ENCODE results near the gene LY9.

The LY9 gene

GRCh38 chr1:160789051-160789701 is 6.8 kb upstream of the LY9 start:
- no peak for DNase-seq (ENCODE audit: low read depth, low spot score)
- CTCF ChIA-PET, result no interaction called here
- no peak for TF ChIP-seq CTCF (IDR thresholded peaks at IDR 0.05; ENCODE audit: insufficient read depth, low read length, missing control alignments)
- POLR2A ChIA-PET, result no interaction called here
- no peak overlapping the region for H3K4me3 ChIP-seq (ENCODE audit: low read depth, low read length)

GRCh38 chr1:160789702-160790611 is 6.0 kb upstream of the LY9 start:
- CTCF ChIA-PET, result no interaction called here
- DNase-seq (ENCODE audit: low read depth, low spot score), result no peak
- POLR2A ChIA-PET, result no interaction called here
- no peak overlapping the region for H3K4me3 ChIP-seq (ENCODE audit: low read depth, low read length)
- TF ChIP-seq CTCF (IDR thresholded peaks at IDR 0.05; ENCODE audit: insufficient read depth, low read length, missing control alignments), result no peak

DNA sequence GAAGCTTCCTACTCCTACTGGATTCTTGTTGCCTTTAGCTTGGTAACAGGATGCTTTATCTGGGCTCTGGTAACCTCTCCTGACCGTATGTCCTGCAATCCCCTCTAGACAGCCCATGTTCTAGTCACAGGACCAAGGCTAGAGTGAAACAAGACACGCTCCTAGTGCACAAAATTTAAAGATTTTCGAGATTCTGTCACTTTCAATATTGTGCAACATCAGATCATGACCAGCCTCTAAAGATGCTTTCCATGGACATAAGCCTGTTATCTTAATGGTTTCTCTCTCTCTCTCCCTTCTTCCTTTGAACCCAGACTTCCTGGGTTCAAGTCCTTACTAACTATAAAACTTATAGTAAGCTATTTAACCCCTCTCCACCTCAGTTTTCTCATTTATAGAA is 1.6 kb upstream of the LY9 start:
- H3K4me3 ChIP-seq (ENCODE audit: low read depth, low read length), result no peak overlapping the region
- CTCF ChIA-PET, result no interaction called here
- DNase-seq (ENCODE audit: low read depth, low spot score), result no peak
- POLR2A ChIA-PET, result no interaction called here
- TF ChIP-seq CTCF (IDR thresholded peaks at IDR 0.05; ENCODE audit: insufficient read depth, low read length, missing control alignments), result no peak

GRCh38 chr1:160797271-160797709 is 1.3 kb downstream of the LY9 start:
- ChIA-PET POLR2A (no interaction called here), CTCF (no interaction called here)
- no peak overlapping the region for H3K4me3 ChIP-seq (ENCODE audit: low read depth, low read length)

DNA sequence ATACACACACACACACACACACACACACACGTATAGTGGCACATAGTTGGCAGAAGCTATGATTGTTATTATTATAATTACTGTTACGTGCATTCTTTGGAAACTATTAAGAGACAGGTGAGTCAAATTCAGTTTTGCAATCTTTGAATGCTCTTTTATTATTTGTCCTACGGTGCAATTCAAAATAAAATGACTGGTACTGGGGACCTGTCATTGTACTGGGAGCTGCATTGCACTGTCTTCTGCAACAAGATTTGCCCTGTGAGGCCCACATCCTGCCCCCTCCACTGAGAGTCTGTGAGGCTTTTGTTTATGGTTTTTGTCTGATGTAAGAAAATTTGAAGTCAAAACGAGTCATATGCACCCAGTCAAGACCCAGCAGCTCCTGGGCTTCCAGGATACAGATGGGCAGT is 1.9 kb downstream of the LY9 start:
- POLR2A ChIA-PET, result no interaction called here
- CTCF ChIA-PET, result interaction anchor here (1.2 kb wide), 1 partner anchor 18 kb away, joined by 3 read pairs; no protein-coding TSS in a partner anchor
- no peak for TF ChIP-seq CTCF (IDR thresholded peaks at IDR 0.05; ENCODE audit: insufficient read depth, low read length, missing control alignments)
- DNase-seq (ENCODE audit: low read depth, low spot score), result no peak
- H3K4me3 ChIP-seq (ENCODE audit: low read depth, low read length), result no peak overlapping the region

More at GRCh38 chr1:160797271-160797709, 1.3 kb downstream of the LY9 start:
- DNase-seq (ENCODE audit: low read depth, low spot score), result no peak
- no peak for TF ChIP-seq CTCF (IDR thresholded peaks at IDR 0.05; ENCODE audit: insufficient read depth, low read length, missing control alignments)

- POLR2A ChIA-PET, result no interaction called here
- TF ChIP-seq CTCF (IDR thresholded peaks at IDR 0.05; ENCODE audit: insufficient read depth, low read length, missing control alignments), result no peak
- no peak overlapping the region for H3K4me3 ChIP-seq (ENCODE audit: low read depth, low read length)
- no peak for DNase-seq (ENCODE audit: low read depth, low spot score)
- CTCF ChIA-PET, result interaction anchor here (1.2 kb wide), 1 partner anchor 19 kb away, joined by 3 read pairs; no protein-coding TSS in a partner anchor
These were observed 2.5 kb downstream of the LY9 start for GRCh38 chr1:160798439-160798838.

All from AG04449 (cell line).